NCI-H1436 (cell line): ENCODE data around the gene STARD13.
A peak's percentile ranks its signal among the peaks of the same experiment; 100 is the strongest.
"Not testable (repeated sequence)": the region's sequence is repeated elsewhere in the genome, so short reads cannot be mapped to it uniquely, and the experiment has no call there.

Experiments
- DNase-seq: peaks from one replicate; lab custom pipeline; 2025; lab: John Stamatoyannopoulos, UW

The STARD13 gene

DNA sequence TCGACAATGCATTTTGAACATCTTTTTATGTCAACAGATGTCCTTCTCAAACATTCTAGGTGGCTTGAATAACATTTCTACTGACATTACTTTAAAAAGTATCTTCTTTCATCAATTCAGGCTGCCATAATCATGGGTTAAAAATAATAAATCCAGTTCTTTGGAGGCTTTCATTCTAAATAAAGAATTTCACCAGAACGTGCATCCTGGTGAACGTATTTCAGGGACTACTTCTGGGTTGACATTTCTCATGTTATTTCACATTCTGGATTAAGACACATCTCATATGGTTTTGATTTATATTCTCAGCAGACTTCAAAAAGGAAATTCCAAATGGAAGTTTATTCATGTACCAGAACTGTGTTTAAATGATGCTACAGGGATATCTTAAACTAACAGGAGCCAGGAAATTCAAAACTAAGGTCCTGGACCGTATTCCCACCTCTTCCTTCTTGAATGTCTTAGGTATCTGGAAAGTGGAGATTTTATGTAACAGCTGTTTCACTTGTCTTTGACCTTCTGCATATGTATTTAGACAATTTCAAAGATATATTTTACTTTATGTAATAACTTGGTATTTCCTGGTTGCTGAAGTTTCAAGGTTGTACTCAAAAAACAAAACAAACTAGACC is 107.2 kb downstream of the STARD13 start:
- no peak for DNase-seq

DNA sequence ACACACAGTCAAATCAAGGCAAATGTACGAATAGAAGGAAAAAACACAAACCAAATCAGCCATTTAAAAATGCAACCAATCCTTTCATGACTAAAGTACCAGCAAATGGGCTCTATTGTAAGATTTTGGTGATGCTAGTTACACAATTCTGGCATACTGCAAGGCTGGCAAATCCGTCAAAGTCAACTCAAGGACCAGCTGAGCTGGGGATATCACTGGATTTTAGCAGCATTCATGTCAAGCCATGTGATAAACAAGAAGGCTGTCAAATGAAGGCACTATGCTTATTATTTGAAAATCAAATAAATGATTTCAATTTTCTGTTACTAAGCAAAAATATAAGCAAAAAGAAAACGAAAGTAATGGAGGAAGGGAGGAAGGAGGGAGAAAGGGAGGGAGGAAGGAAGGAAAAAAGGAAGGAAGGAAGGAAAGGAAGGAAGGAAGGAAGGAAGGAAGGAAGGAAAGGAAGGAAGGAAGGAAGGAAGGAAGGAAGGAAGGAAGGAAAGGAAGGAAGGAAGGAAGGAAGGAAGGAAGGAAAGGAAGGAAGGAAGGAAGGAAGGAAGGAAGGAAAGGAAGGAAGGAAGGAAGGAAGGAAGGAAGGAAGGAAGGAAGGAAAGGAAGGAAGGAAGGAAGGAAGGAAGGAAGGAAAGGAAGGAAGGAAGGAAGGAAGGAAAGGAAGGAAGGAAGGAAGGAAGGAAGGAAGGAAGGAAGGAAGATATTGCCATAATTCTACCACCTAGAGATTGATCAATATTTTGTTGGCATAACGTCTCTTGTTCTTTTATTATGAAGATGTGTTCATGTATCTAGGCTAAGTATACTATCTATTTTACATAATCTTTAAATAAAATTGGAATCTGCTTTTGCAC is 108.0 kb downstream of the STARD13 start:
- DNase-seq, result not testable (repeated sequence)

DNA sequence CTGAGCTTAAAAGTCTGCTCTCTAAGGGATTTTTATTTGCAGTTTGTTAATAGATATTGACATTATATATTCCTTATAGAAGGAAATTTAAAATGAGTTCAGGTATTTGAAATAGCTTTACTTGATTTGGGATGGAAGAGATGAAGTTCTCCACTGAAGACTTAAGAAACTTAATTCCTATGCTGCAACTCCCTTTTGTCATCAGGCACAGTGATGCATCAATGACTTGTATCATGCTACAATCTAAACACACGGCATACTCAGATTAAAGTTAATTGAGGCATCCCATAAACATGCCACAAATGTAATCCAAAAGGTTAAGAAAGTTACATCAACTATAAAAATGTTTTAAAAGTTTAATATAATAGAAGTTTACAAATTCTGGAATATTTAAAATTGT is 109.0 kb downstream of the STARD13 start:
- DNase-seq, result no peak

DNA sequence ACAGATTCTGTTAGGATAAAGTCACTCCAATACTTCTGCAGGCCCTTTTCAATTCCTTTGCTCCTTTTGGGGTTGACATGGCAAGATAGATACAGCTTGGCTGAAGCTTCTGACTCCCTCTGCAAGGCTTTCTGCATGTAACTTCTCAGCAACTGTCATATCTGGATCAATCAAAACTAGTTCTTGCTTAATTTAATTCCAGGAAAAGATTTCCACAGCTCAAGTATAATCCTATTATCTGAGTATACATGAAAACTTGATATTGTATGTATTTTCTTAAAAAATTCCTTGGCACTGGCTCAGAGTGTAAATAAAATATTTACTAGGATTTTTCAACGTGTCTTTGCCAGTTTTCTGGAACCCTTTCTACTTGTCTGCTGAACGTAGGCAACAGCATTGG is 109.6 kb downstream of the STARD13 start:
- no peak for DNase-seq

DNA sequence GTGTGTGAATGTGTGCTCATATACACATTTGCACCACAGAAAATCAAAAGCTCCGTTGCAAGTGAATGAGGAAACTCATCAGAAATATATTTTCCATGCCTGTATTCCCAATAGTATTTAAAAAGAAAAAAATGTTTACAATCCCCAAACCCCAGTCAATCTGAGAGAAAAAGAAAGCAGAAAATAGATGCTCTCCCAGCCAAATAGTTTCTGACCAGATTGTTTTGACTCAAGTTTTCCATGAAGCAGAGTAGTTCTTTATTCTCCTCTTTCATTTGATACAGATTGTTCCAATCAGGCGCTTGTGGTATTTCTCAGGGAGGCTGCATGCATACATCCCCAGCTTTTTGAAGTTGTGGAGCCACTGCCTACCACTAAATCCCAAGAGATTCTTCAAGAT is 110.6 kb downstream of the STARD13 start:
- DNase-seq, result no peak

DNA sequence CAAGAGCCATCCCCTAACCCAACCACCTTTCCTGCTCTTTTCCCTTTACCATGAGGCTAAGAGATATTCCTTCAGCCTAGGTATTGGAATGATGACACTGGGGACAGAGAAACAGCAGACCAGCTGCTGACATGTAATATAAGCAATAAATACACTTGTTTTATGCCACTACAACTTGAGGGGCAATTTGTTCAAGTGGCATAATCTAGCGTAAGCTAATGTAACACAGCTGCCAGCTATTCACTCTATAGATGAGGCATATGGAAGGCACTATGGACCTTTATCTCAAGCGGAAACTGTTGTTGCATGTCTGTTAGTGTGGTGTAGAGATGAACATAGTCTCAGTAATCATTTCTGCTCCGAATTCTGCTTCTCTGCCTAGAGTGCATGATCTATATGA is 111.1 kb downstream of the STARD13 start:
- peak; percentile 52 for DNase-seq

DNA sequence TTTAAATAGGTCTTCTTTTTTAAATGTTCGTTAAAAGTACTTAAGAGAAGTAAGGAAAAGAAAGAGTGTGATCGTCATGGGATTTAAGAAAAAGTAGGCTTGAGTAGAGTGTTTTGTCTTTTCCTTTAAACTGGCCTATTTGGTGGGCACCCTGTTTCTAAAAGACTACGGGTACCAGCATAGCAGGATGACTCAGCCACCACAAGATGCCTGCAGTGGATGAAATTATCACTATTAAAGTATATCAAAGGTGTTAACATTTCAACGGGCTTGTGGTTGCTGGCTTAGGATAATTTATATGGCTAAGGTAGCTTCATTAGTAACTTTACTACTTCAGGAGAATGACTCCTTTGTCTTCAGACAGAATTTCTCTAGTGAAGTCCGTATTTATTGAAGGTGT is 112.6 kb downstream of the STARD13 start:
- no peak for DNase-seq

DNA sequence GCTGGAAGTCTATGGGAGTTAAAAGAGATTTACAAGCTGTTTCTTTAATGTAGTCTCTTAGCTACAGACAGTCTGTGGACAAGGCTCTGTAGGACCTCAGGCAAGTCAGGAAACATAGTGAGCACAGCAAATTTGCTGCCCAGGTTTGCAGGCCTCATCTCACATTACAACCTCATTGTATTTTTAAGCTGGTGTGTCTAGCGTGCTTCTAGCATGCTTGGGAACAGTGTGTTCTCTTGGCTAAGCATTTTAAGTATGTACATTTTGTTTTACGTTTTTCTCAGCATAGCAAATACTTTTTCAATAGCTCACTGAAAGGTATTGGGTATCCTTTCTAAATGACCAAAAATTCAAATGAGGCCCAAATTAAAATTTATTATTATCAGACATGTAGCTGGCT is 113.2 kb downstream of the STARD13 start:
- DNase-seq, result no peak

DNA sequence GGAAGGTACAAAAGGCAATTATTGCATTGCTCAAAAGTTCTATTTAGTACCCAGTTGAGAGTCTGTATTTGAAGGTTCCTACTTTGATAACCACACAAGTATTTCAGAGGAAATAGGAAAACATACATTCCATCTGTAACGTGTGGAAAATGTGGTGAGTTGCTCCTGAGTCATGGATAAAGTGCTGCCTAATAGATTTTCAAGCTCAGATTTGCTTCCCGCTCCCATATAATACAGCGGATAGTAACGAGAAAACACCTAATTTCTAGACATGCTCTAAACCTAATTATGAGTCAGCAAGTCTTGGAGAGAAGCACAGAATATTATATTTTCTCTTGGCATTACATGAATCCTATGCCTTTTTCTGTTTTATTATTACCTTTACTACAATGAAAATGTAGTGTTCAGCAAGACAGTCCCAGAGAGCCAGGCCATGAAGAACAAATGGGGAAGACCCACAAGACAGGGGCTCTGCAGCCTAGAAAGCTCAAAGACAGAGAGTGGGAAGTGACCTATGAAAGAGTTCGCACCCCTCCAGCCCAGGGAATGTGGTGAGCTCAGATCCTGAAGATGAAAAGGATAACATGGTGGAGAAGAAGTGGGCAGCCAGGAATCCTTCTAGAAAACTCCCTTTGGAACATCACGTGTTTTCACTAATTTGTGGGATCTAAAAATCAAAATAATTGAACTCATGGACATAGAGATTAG is 116.1 kb downstream of the STARD13 start:
- DNase-seq, result no peak

DNA sequence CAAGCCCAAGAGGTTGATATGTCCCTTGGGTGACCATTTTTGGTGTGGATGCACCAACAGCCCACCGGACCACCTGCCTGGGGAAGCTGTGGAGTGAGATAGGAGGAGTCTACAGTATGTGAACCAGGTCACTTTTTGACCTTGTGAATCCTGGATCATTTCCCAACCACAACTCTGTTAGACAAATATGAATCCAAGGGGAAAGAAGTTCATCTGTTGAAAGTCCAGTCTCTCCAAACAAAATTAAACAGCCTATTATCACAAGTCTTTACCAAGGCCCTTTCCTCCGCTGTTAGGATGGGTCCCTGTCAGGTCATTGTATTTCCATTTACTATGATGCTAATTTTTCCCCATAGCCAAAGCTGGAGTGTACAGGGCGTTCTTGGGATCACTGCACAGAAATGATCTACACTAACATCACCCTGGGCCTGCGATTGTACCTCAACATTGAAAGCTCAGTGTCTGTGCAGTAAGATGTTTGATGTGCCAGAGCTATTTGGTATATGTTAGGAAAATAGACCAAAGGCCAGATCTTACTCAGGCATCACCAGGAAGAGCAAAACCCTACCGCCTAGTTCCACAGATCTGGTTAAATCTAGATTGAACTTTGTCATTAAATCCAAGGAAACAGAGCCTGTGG is 117.1 kb downstream of the STARD13 start:
- no peak for DNase-seq

DNA sequence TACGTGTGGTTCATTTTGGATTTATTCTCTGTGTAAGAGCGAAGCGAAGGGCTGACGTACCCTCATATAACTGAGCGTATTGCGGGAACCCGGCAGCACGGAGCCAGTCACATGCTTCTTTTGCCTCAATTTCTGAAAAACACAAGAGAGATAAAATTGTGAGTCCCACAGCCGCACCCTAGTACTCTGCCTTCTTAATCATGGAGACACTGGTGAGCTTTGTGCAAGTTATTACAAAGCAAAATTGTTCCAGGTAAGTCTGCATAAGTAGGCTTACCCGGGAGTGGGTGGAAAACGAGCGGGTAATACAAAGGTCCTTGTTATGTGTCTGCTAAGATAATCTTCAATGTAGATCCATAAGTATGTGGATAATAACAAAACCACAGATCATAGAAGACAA is 118.1 kb downstream of the STARD13 start:
- DNase-seq, result no peak

DNA sequence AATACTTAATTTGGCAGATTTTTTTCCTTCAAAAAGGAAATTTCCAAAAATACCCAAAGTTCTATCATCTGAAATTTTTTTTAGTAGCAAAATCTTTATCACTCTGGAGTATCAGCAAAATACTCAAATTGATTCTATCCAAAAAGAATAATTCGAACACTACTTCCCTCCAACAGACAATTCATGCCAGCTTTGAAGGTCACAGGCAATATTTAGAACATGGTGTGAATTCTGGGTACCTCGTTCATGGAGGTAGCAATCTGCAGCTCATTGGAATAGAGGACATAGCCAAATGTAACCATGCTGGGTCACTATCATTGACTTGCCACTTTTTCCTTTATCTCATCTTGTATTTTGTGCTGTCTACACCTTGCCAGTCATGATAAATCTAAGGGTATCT is 119.8 kb downstream of the STARD13 start:
- DNase-seq, result no peak

DNA sequence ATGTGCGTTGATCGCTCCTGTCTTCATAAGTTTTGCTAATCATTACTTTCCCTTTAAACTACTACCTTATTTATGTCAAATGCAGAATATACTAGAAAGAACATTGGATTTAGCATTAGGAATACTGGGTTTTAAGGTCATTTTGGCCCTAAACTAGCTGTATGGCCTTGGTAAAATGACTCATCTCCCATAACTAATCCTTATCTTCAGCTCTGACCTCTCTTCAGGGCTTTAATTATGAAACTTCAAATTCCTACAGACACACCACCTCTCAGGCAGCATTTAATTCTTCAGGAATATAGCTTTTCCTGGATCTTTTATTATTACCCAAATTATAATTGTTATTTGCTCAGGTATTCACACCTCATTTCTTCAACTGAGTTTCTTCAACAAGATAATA is 121.2 kb downstream of the STARD13 start:
- DNase-seq, result no peak

DNA sequence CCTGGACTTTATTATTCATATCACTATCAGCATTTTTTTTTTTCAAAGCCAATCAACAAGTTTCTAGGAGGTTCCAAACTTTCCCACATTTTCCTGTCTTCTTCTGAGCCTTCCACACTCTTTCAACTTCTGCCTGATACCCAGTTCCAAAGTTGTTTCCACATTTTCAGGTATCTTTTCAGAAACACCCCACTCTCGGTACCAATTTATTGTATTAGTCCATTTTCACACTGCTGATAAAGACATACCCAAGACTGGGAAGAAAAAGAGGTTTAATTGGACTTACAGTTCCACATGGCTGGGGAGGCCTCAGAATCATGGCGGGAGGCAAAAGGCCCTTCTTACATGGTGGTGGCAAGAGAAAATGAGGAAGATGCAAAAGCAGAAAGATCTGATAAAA is 122.8 kb downstream of the STARD13 start:
- DNase-seq, result not testable (repeated sequence)

DNA sequence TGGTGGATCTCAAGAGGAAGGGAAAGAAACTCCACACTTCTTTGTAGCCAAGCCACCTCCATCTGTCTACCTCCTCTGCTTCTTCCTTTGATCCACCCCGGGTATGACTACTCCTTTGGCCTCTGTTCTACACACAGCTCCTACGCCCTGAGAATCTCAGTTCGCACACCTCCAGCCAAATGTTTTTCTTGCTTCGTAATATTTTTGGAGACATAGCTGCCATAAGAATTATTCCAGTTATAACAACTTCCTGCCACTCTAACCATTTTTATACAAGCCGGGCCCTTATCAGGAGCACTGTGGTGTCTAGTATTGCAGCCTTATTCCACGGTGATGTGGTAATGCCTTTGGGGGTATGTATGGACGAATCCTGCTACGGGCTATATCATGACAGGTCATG is 126.7 kb downstream of the STARD13 start:
- DNase-seq, result no peak

DNA sequence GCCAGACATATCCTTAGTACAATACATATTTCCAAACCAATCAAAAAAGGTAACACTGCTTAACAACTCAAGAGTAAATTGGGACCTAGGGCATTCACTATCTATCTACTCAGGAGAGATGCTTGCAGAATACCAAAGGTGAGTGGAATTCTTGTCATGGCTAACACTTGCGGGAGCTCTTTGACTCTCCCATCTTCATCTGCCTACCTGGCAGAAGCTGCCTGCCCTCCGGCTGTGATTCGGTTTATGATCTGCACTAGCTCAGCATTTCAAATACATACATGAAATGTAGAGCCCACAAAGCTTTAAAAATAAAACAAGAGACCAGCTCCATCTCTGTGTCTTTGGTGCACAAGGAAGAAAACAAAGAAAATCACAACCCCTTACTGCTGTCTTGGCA is 127.3 kb downstream of the STARD13 start:
- DNase-seq, result no peak

DNA sequence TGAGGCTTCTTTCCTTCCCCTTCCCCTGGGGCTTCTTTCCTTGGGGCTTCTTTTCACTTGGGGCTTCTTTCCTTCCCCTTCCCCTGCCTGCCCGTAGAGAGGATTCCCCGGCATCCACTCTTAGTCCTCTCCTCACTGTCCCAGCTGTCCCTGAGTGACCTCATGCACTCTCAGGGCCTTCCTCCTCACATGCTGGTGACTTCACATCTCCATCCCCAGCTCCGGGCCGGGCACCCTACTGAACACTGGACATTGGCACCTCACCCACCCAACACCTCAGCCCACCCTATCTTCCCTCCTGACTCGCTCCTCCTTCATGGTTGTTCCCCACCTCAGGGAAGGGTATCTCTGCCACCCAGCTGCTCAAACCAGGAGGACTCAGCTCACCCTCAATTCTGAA is 130.6 kb downstream of the STARD13 start:
- no peak for DNase-seq

DNA sequence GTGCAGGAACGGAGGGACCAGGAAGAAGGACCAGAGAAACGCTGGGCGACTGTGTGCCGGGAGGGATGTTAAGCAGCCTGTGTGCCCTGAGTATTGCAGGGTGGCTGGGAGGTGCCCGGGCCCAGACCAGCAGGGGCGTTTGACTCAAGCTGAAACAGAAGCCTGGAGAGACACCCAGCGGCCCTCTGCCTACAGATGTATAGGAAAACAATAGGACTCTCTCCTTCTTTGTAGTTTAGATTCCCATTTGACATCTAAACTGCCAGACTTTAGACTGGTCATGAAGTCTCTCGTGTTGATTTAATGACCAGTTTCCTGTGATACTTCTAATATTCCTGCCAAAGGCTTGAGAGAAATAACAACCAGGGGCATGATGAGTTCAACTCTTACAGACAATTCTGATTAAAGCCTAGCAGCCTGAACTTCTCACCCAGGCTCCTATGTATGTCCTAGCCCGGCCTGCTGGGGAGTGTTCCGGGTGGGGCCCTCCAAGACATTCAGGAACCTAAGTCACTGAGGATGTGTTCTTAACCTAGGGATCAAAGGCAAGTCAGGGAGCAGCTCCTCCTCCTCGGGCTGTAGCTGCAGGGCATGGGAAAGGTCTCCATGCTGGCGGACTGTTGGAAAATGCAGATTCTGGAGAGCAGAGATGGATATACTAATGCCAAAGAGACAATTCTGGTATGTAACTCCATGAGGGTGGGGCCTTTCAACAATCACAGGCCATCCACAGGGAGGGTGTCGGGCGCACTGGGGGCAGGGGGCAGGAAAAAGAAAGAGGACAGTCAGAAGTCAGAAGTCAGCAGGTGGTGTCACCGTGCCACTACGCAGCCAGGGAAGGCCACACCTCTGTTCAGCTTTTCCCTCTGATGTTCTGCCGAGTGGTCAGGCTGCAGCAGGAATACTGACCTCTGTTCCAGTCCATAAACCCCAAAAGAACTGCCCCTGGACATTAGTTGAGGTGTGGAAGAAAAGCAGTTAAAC is 131.8 kb downstream of the STARD13 start:
- DNase-seq, result no peak

DNA sequence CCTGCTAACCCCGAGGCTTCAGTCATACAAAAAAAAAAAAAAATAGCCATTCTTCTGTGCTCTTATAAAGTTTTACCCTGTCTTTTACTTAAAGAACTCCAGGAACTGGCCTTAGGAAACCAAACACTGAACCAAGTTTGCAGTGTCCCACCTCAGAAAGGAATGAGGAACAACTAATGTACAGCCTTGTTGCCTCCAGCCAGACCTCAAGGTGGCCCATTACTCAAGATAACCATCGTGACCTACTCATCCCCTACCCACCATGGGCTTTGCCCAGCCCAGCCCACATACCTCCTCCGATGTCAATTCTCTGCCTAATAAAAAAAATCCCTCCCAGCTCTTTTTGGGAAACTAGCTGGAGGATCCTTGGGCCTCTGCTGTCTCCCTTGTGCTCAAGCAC is 133.2 kb downstream of the STARD13 start:
- no peak for DNase-seq

DNA sequence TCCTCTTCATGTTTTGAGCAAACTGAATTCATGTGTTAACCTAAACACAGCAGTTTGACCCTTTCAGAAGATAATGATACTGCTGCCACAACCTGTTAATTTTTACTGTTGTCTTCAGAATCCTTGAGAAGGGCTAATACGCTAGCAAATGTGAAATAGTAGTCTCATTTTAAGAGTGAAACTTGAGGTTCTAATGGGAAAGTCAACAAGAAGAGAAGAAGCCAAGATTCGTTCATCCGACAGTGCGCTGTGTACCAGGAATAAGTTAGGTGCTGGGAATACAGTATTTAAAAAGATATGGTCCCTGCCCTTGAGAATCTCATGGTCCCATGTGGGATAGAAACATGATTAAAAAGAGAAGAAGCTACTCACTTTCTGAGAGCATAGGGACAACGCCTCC is 134.9 kb downstream of the STARD13 start:
- DNase-seq, result no peak

DNA sequence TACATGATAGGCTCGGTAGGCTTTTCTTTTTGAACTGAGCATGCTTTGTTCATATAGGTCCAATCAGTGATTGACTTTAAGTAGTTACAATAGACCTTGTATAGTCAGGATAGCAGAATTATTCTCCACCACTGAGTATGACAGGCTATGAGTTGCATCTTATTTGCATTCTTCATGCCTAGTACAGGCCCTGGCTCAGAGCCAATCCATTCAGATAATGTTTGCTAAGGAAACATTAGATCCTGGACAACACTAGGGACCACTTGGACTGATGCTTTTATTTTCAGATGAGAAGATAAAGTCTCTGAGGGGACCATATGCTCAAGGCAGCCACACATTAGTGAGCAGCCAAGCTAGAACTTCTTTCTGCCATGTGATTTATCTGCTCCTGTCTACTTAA is 135.4 kb downstream of the STARD13 start:
- DNase-seq, result no peak
